Omental fat pad (tissue), 4 donors: Measurements from ENCODE around the gene PPP1R12B. TPM values are rescaled to one million over a fixed set of nuclear protein-coding genes. Genes with fewer than 3 reads are reported as not detected.
"Not testable (repeated sequence)": the region's sequence is repeated elsewhere in the genome, so short reads cannot be mapped to it uniquely, and the experiment has no call there.

Source experiments
- ATAC-seq: fragments of 150-250 bp; one replicate; pipeline ENCODE4 v1.9.1; 2016; ENCODE audit warnings: mild to moderate bottlenecking, moderate library complexity; ENCODE audit not compliant: low FRiP score
- DNase-seq: peaks from one replicate; pipeline ENCODE4 v3.0.0-alpha.2; 2019; ENCODE audit warnings: low spot score
- CTCF ChIP-seq, 3 donors: fragments of 450-650 bp; IDR thresholded peaks; one replicate each; pipeline ENCODE4 v1.5.1; 2016 to 2017; ENCODE audit warnings: antibody characterized with exemption in 3 of 3, mild to moderate bottlenecking in 3 of 3, moderate library complexity in 2 of 3
- total RNA-seq, 4 donors: library from RNA; depleted of rRNA; stranded (reverse); fragments of >200 nt; gene quantifications; one replicate each; pipeline ENCODE4 v1.1.0, GENCODE V29; 2016

PPP1R12B gene
- total RNA-seq, 4 donors from 2014 or later = 44.5 to 92.1 (median 53.7) TPM

- no peak for TF ChIP-seq CTCF (IDR thresholded peaks at IDR 0.05)
- no peak for DNase-seq
- no peak for ATAC-seq
Measured at GRCh38 chr1:202575918-202576653, 227.6 kb downstream of the PPP1R12B start.

DNA sequence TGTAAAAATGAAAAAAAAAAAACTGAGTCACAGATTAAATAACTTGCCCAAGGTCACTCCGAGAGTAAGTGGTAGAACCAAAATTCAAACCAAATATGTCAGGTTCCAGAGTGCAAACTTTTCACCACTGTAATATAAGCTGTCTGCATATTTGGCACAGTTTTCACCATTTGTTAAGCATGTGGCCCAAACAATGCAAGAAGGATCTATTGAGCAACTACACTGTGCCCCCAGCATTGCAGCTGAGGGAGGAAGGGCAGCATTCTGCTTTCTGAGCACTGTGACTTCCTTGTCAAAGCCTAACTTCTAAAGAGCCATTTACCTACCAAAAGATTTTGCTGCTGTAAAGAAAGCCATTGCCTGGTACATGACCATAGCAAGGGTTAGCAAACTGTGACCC, 228.3 kb downstream of the PPP1R12B start:
- TF ChIP-seq CTCF (IDR thresholded peaks at IDR 0.05) = no peak
- ATAC-seq = no peak
- no peak for DNase-seq

- no peak for TF ChIP-seq CTCF (IDR thresholded peaks at IDR 0.05)
- ATAC-seq = peak; percentile 43
Measured at GRCh38 chr1:202577381-202577780, 228.9 kb downstream of the PPP1R12B start.

GRCh38 chr1:202578001-202578504, 229.6 kb downstream of the PPP1R12B start:
- no peak for ATAC-seq
- no peak for TF ChIP-seq CTCF (IDR thresholded peaks at IDR 0.05)
- no peak for DNase-seq

More at GRCh38 chr1:202577381-202577780, 228.9 kb downstream of the PPP1R12B start:
- no peak for DNase-seq

- ATAC-seq = no peak
- DNase-seq = no peak
- no peak for TF ChIP-seq CTCF (IDR thresholded peaks at IDR 0.05)
Measured at GRCh38 chr1:202578565-202578964, 230.1 kb downstream of the PPP1R12B start.

GRCh38 chr1:202579806-202580205, 231.3 kb downstream of the PPP1R12B start:
- DNase-seq (no peak), ATAC-seq (peak; percentile 53)
- TF ChIP-seq CTCF (IDR thresholded peaks at IDR 0.05) = no peak

DNA sequence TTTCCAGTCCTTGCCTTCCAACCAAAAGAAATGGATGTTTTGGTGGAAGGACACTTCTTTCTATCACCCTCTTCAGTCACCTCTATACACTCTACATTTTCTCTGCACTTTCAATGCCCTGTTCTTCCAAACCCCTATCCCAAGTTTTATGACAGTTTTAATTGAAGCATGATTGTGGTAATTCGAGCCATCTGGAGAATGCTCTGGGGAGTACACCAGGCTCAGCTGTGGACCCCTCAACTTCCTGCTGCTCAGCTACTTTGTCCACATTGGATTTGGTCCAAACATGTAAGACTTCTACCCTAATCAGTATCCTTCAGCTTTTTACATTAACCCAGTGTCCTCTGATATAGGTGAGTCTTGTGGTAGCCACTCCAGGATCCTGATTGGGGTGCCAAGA, 232.1 kb downstream of the PPP1R12B start:
- TF ChIP-seq CTCF (IDR thresholded peaks at IDR 0.05) = no peak
- no peak for DNase-seq
- no peak for ATAC-seq

DNA sequence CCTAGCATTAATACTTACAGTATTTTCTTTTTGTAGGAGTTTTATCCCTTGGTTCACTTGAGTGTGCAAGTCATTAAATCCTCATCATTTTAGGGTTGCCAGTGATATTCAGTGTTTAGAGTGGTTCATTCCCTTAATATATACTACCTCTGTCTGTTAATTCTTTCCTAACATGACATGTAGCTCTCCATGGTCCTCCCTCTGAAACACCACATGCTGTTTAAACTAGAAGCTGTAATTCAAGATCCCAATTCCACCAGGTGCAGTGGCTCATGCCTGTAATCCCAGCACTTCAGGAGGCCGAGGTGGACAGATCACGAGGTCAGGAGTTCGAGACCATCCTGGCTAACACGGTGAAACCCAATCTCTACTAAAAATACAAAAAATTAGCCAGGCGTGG, 233.9 kb downstream of the PPP1R12B start:
- not testable (repeated sequence) for DNase-seq, ATAC-seq
